Measurements from ENCODE around the gene COL20A1.

Gene COL20A1

GRCh38 chr20:63321148-63321831 is 28.3 kb downstream of the COL20A1 start:
- DNase-seq (ENCODE audit: low spot score): no peak

- no peak for DNase-seq (ENCODE audit: low spot score)
Observed at GRCh38 chr20:63322146-63322932, 29.4 kb downstream of the COL20A1 start.

GRCh38 chr20:63322933-63323273 is 29.9 kb downstream of the COL20A1 start:
- no peak for DNase-seq (ENCODE audit: low spot score)

- no peak for DNase-seq (ENCODE audit: low spot score)
Observed at GRCh38 chr20:63323357-63323981, 30.5 kb downstream of the COL20A1 start.

- DNase-seq (ENCODE audit: low spot score): no peak
Observed at GRCh38 chr20:63325021-63325471, 32.1 kb downstream of the COL20A1 start.

GRCh38 chr20:63325554-63326313 is 32.7 kb downstream of the COL20A1 start:
- no peak for DNase-seq (ENCODE audit: low spot score)

GRCh38 chr20:63326314-63327230 is 33.6 kb downstream of the COL20A1 start:
- no peak for DNase-seq (ENCODE audit: low spot score)

- DNase-seq (ENCODE audit: low spot score): no peak
Observed at GRCh38 chr20:63327231-63327745, 34.3 kb downstream of the COL20A1 start.

GRCh38 chr20:63328026-63328700 is 35.2 kb downstream of the COL20A1 start:
- no peak for DNase-seq (ENCODE audit: low spot score)

GRCh38 chr20:63328718-63329275 is 35.8 kb downstream of the COL20A1 start:
- DNase-seq (ENCODE audit: low spot score): no peak

GRCh38 chr20:63329331-63330083 is 36.5 kb downstream of the COL20A1 start:
- no peak for DNase-seq (ENCODE audit: low spot score)

GRCh38 chr20:63330084-63330760 is 37.2 kb downstream of the COL20A1 start:
- no peak for DNase-seq (ENCODE audit: low spot score)

- no peak for DNase-seq (ENCODE audit: low spot score)
Observed at GRCh38 chr20:63330940-63331339, 38.0 kb downstream of the COL20A1 start.

- no peak for DNase-seq (ENCODE audit: low spot score)
Observed at GRCh38 chr20:63331741-63332400, 38.9 kb downstream of the COL20A1 start.

- no peak for DNase-seq (ENCODE audit: low spot score)
Observed at GRCh38 chr20:63332488-63333240, 39.7 kb downstream of the COL20A1 start.

GRCh38 chr20:63333241-63333836 is 40.4 kb downstream of the COL20A1 start:
- no peak for DNase-seq (ENCODE audit: low spot score)

- DNase-seq (ENCODE audit: low spot score): no peak
Observed at GRCh38 chr20:63334356-63334755, 41.4 kb downstream of the COL20A1 start.
